IPS-18c (cell line): ENCODE measurements around the gene SRXN1.

Source experiments
- H3K4me3 ChIP-seq: 2 replicates; pipeline ENCODE4 v1.7.0; 2013; ENCODE audit warnings: low read depth, mild to moderate bottlenecking, low read length, moderate library complexity; ENCODE audit not compliant: insufficient read depth
- H3K9me3 ChIP-seq: one replicate; pipeline ENCODE4 v1.6.1; 2013; ENCODE audit warnings: mild to moderate bottlenecking, low read length, moderate library complexity; ENCODE audit not compliant: control insufficient read depth, insufficient read depth

The SRXN1 gene

DNA sequence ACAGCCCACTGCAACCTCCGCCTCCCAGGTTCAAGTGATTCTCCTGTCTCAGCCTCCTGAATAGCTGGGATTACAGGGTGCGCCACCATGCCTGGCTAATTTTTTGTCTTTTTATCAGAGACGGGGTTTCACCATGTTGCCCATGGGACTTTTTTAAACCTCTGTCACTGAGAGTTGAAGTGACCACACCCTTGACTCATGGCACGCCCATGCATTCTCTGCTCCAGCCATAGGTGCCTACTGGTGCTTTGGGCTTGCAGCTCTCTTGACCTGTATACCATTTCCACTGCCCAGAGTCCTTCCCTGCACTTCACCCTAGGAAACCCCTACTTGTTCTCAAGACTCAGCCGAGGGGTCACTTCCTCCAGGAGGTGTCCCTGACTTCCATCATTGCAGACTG is 25.0 kb upstream of the SRXN1 start:
- Histone ChIP-seq H3K4me3 (no peak overlapping the region), H3K9me3 (no peaks in the 10 kb centered on the region)

DNA sequence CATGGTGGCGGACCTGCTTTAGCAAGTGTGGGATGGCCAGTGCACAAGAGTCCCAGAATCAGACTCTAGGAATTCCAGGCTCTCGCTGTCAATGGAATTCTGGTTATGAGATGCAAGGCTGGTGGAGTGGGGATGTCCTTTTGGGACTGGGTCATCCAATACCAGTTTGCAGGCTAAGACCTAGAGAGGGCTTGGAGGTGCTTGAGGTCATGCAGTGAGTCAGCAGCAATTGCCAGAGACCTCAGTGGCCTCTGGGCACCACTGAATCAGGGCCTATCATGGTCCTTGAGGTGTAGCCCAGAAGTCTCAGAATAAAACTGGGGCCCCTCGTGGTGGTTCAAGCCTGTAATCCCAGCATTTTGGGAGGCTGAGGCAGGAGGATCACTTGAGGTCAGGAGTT is 24.0 kb upstream of the SRXN1 start:
- Histone ChIP-seq H3K4me3 (peak overlapping the region; percentile 74), H3K9me3 (no peaks in the 10 kb centered on the region)

DNA sequence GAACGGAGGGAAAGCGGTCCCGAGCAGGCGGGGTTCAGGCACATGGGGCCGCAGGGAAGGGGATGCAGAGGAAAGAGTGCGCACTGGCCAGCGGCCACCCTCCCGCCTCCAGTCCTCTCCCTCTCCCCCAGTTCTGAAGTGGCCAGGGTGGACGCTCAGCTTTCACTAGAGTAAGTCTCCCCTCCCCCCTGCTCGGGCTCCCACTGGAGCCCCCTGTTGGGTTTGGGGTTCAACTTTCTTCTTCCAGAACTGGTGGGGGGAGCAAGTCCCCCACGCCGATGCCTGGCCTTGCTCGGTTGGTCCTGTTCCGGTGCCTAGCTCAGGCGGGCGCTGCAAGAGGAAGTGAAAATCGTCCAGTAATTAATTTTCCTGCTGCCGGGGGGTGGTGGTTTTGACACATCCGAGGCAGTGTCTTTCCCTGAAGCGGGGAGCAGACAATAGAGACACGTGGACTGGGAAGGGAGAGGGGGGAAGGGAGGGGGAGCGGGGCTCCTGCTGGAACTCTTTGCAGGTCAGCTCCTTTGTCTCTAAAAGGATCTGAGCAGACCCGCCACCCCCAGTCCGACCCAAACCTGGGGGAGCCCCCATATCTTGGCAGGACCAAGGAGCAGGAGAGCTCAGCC is 23.4 kb upstream of the SRXN1 start:
- Histone ChIP-seq H3K9me3 (no peaks in the 10 kb centered on the region), H3K4me3 (peak overlapping the region; percentile 74)

DNA sequence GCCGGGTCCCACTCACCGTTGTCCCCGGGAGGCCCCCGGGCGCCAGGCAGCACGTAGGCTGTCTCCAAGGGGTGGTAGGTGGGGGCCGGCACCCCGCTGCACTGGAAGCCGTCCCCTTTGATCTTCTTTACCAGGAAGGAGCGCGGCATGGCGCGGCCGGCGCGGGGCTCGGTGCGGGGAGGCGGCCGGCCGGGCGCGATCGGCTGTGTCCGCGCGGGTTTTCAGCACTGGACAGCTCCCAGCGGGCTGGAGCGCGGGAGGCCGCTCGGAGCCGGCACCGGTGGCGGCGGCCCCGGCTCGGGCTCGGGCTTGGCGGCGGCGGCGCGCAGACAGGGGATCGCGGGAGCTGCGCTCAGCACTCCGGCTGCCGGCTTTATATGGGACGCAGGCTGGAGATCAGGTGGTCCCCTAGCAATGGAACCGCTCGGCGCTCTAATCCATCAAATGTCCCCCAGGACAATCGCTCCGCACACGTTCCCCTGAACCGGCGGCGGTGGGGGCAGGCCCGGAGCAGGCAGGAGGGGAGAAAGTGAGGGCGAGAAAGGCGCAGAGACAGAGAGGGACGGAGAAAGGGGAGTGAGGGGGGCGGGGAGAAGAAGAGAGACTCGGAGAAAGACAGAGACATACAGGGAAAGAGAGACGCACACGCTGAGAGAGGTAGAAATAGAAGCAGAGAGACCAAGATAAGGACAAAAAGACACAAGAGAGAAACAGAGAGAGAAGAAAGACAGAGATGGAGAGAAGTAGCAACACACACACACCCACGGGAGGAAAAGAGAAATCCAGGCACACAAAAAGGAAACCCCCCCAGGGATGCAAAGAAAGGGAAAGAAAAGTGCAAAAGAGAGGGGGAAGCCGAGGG is 22.7 kb upstream of the SRXN1 start, which contains the start of gene SCRT2:
Gene SCRT2 (minus strand): TSS at position 350 of the 862 bp plus-strand sequence. CDS start 201 bp downstream, at position 149.
- H3K4me3 ChIP-seq, result peak within 1 kb of the TSS; percentile 74
- H3K9me3 ChIP-seq, result no peaks in the 10 kb centered on the region

DNA sequence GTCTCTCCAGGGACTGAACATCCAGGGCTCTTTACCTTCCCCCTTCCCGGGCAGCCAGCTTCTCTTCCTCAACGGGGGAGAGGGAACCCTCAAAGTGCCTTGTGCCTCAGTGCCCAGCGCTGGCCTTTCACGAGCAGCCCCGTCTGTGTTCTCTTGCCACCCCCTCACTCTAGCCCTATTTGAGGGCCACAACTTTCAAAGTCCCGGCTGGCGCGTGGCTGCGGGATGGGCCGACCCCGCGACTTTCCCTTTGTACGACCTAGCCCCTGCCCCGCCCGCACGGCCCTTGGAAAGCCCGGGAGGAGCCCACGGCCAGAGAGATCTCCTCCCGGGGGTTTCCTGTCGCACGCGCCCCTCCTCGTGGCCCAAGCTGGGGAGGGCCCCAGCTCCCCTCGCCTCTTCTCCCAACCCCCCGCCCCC is 22.0 kb upstream of the SRXN1 start:
- Histone ChIP-seq H3K9me3 (no peaks in the 10 kb centered on the region), H3K4me3 (peak overlapping the region; percentile 49)

DNA sequence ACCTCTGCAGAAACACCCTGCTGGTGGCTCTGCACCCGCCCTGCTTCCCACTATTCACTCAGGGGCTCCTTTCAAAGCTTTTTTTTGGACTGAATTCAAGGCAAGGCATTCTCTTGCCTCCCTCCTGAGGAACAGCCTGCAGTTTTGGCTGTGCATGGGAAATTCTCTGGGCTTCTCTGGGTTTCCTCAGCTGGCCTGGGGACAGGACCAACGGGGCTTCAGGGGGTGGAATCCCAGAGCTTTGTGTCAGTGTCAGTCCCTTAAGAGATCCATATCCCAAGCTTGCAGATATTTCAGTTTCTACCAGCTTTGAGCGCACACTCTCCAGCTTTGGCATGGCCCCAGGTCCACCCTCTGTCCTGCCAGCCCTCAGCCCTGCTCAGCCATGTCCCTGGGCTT is 20.6 kb upstream of the SRXN1 start:
- H3K4me3 ChIP-seq, result no peak overlapping the region
- H3K9me3 ChIP-seq, result no peaks in the 10 kb centered on the region

DNA sequence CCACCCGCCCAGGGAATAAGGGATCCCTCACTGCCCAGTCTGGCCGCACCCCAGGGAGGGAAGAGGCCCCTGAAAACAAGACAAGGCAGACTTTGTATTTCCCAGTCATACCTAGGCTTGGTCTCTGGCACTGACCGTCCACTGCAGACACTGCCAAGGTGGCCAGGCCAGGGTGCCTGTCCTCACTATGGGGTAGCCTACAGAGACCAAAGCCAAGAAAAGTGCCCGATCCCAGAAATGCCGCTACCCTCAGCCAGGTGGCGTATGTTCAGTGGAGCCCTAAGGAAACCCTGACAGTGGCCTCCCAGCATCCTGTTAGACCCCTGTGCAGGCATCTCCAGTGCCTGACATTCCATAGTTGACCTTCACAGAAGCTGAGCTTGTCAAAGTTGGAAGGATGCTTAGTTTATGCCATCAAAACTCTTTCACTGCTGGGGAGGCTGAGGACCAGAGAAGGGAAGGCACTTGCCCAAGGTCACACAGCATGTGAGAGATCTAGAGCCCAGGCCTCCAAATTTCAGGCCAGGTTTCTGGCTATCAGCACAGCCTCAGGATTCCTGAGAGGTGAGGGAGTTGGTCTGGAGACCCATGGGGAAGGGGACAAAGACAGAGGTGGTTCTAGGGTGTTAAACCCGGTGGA is 20.1 kb upstream of the SRXN1 start:
- Histone ChIP-seq H3K9me3 (no peaks in the 10 kb centered on the region), H3K4me3 (no peak overlapping the region)

DNA sequence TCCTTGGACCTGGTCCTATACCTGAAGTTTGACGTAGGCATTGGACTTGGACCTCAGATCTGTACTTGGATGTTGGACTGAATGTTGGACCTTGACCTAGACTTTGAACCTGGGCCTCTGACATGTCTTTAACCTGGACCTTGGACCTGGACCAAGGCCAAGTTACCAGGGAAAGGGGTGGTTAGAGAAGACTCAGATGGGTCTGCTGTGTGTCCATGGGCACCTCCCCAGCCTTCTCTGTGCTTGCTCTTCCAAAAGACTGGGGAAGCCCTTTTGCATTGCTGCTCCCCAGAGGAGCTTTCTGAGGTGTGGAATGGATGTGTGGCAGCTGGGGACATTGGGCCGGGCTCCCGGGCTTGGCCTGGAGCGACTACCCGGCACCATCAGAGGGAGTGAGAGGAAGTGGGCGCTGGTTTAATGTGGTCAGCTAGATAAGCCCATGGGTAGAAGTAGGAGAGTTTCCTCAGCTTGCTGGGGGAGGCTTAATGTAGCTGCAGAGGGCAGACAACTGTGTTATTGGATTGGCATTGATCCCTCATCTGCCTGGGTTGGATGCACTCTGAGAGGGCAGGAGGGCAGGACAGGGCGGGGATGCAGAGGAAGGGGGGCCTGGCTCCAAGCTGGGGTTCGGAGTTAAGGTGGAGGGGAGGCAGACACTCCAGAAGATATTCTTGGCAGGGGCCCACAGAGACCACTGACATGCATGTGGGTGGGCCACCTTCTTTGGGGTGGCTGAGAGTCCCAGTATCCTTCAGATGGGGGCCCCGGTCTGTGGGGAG is 18.4 kb upstream of the SRXN1 start:
- no peak overlapping the region for H3K4me3 ChIP-seq
- no peaks in the 10 kb centered on the region for H3K9me3 ChIP-seq

DNA sequence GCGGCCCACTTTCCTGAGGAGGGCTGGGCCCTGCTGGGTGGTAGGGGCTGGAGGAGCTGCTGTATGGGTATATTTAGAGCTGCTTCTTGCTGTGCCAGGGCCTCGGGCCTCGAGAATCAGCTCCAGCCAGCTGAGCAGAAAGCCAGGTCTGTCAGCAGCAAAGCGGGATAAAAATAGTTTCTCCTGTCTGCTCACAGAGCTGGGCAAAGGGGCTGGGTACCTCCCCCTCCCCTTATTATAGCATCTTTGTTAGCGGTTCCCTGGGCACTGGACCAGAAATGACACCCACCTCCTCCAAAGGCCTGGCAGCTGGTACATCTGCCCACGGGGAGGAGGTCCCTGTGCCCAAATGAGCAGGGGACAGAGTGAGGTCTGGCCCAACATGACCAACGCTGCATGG is 16.6 kb upstream of the SRXN1 start:
- H3K4me3 ChIP-seq, result no peak overlapping the region

DNA sequence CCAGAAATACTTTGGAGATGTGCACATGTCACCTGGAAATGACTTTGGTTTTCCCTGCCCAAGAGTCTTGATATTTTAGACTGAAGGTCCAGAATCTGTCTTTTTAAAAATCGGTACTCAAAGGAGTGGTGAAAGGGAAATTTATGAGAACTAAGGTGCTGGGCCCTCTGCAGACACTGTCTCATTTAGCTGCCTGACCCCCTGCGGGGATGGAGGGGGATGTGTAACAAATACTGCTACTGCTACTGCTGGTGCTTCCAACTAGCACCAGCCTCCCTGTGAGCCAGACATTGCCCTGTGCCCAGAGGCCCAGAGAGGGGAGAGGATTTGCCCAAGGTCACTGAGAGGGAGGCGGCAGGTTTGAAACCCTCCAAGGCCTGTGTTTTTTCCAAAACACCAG is 15.6 kb upstream of the SRXN1 start:
- Histone ChIP-seq H3K9me3 (no peaks in the 10 kb centered on the region), H3K4me3 (no peak overlapping the region)

More for the DNA sequence above, 16.6 kb upstream of the SRXN1 start:
- no peaks in the 10 kb centered on the region for H3K9me3 ChIP-seq

DNA sequence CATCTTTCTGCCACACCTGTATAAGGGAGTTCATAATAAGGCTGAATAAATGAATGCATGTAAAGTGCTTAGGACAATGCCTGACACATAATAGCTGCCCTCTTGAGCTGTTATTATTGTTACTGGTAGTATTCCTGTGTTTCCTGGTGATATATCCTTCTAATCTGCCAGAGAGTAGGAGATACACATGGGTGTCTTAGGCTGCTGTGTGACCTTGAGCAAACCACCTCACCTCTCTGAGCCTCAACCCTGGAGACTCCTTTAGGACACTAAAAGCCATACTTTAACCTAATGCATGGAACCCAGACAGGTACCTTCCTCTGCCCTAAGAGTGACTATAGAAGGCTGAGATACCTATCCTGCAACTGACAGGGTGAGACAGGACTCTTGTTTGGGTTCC is 15.1 kb upstream of the SRXN1 start:
- Histone ChIP-seq H3K4me3 (no peak overlapping the region), H3K9me3 (no peaks in the 10 kb centered on the region)

DNA sequence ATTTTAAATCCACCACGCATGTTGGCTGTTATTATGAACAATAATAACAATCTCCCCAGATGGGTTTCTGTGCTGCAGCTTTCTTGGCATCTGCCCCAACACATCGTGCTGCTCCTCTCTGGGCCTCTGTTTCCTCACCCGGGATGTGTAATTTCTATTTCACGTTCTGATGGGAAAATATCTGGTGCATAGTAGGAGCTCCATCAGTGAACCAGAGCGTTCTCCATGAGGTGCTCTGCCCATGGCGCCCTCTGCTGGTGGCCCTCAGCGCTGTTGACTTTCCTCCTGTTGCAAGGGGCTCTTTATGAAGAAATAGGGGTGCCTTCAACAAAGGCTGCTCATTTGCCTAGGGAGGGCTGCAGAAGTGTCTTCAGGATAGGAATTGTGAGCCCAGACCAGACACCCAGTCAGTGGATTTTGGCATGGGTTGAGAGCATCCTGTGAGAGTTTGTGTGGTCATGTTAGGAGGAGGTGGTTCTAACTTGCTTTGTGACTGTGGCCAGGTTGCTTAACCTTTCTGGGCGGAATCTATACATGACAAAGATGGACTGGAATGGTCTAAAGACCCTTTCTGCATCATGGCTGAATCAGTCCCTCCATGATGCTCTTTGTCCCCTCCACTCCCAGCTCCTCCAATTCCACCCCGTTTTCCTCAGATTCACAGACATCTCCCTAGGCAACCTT is 14.5 kb upstream of the SRXN1 start:
- H3K9me3 ChIP-seq, result no peaks in the 10 kb centered on the region
- no peak overlapping the region for H3K4me3 ChIP-seq

DNA sequence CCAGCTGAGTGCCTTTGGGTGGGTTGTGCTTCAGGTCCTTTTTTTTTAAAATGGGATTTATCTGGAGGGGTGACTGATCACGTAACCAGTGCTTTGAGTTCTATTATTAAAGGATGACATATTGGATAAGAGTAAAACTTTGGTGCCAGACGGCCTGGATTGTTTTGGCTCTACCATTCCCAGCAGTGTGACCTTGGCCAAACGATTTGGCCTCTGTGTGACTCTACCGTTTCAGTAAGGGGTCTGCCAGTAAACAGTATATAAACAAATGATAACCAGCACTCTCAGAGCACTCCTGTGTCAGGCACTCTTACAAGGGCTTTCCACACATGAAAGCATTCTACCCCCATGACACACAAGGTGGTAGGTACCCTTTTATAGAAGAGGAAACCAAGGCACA is 13.9 kb upstream of the SRXN1 start:
- H3K4me3 ChIP-seq, result no peak overlapping the region
- H3K9me3 ChIP-seq, result no peaks in the 10 kb centered on the region

DNA sequence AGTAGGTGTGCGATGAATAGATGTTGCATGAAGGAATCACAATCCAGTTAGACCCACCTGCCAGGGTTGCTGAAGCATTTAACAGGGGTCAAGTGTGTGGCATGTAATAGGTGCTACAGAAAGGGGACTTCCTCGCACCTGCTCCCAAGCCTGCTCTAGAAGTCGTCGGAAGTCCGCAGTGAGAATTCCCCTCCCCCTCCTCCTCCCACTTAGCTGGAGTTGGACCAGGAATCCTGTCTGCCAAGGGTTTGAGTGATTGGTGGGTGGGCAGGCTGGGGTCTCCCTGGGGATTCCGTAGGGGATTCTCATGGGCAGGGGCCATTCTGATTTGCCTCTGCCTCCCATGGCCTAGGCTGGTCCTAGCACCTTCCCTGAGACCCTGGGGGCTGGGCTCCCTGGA is 12.3 kb upstream of the SRXN1 start:
- H3K9me3 ChIP-seq, result no peaks in the 10 kb centered on the region
- H3K4me3 ChIP-seq, result no peak overlapping the region

DNA sequence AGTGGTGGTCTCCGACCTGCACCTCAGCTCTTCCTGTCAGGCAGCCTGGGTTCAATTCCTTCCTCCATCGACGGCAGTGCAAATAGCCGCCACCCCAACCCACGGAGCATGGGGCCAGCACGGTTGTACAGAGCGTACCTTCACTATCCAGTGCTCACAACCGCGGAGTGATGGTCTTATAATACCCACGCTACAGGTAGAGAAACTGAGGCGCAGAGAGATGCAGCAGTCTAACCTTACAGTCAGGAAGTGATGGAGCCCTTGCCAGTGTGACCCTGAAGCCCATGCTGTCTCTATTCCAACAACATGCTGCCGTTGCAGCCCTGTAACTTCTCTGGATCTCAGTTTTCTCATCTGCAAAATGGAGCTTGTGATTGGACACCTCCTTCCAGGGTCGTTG is 11.6 kb upstream of the SRXN1 start:
- Histone ChIP-seq H3K9me3 (no peaks in the 10 kb centered on the region), H3K4me3 (no peak overlapping the region)

DNA sequence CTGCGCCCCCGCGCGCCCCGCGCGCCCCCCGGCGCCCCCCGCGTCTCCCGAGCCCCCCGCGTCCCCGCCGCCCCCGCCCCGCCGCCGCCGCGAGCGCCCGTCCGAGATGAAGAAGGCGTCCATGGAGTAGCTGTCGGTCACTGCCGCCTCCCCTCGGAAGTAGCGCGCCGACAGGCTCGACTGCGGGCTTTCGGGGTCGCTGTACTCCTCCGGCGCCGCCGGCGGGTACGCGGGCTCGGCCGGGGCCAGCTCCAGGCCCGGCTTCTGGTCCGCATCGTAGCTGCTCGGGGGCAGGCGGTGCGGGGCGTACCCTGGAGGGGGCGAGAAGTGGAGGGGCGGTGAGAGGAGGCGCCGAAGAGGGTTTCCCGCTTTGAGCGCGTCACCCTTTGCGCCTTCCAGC is 11.2 kb upstream of the SRXN1 start:
- Histone ChIP-seq H3K4me3 (no peak overlapping the region), H3K9me3 (no peaks in the 10 kb centered on the region)
